K562 (cell line): ENCODE data around the gene CUL9. TPM values are rescaled to one million over a fixed set of nuclear protein-coding genes. Genes with fewer than 3 reads are reported as not detected.
A peak's percentile ranks its signal among the peaks of the same experiment; 100 is the strongest.

Experiments
- ATF2 ChIP-seq: sonication (generic); formaldehyde crosslinking; IDR thresholded peaks from 2 replicates; pipeline ENCODE4 v1.8.1; 2022; ENCODE audit warnings: missing genetic modification reagents
- FOSL1 ChIP-seq: fragments of 200-800 bp; sonication (Bioruptor generic); conservative IDR thresholded peaks from 2 replicates; pipeline ENCODE4 v1.6.1; 2016; ENCODE audit warnings: missing genetic modification characterization, missing compliant biosample characterization
- GATA2 ChIP-seq: sonication (generic); formaldehyde crosslinking; IDR thresholded peaks from 2 replicates; pipeline ENCODE4 v1.4.0; 2020; ENCODE audit warnings: mild to moderate bottlenecking, missing genetic modification reagents
- GTF3C2 ChIP-seq: IDR thresholded peaks from 3 replicates; pipeline ENCODE4 v1.6.1; 2011; ENCODE audit warnings: borderline replicate concordance, mild to moderate bottlenecking, moderate library complexity; ENCODE audit not compliant: insufficient read length; ENCODE audit errors: extremely low read depth
- KLF10 ChIP-seq: fragments of 250-450 bp; sonication (Bioruptor Pico); IDR thresholded peaks from 2 replicates; pipeline ENCODE4 v1.6.1; 2021; ENCODE audit warnings: matching md5 sums
- L3MBTL2 ChIP-seq: fragments of 450-650 bp; IDR thresholded peaks from 2 replicates; pipeline ENCODE4 v1.6.1; 2016; ENCODE audit warnings: mild to moderate bottlenecking, moderate library complexity
- MLX ChIP-seq, 2 experiments: fragments of 450-650 bp in 1 of 2; sonication (generic) in 1 of 2; formaldehyde crosslinking; conservative IDR thresholded peaks; 2 replicates each; pipeline versions ENCODE4 v1.4.0 to v1.8.1; 2020 to 2022; ENCODE audit warnings: mild to moderate bottlenecking in 1 of 2, missing genetic modification reagents in 1 of 2
- NFATC3 ChIP-seq: fragments of 450-650 bp; IDR thresholded peaks from 2 replicates; pipeline ENCODE4 v1.6.1; 2017; ENCODE audit warnings: mild to moderate bottlenecking
- NFE2L1 ChIP-seq: fragments of 450-650 bp; IDR thresholded peaks from 2 replicates; pipeline ENCODE4 v1.6.1; 2016; ENCODE audit warnings: missing genetic modification characterization, low read depth, mild to moderate bottlenecking, missing compliant biosample characterization, moderate library complexity, borderline replicate concordance
- PHB2 ChIP-seq: fragments of 450-650 bp; IDR thresholded peaks from 2 replicates; pipeline ENCODE4 v1.6.1; 2017; ENCODE audit warnings: low read depth
- ZNF263 ChIP-seq: sonication (generic); formaldehyde crosslinking; IDR thresholded peaks from 2 replicates; pipeline ENCODE4 v1.8.0; 2022; ENCODE audit warnings: mild to moderate bottlenecking, missing genetic modification reagents, borderline replicate concordance
- polyA plus RNA-seq, 8 experiments: library from polyadenylated mRNA; depleted of rRNA in 4 of 8; stranded (reverse) in 5 of 8; unstranded in 3 of 8; fragments of >200 nt; fragmentation: Nextera tagmentation in 2 of 8; fragmentation: Illumina TruSeq in 1 of 8; extraction: Ambion mirVana in 2 of 8; extraction: Trizol in 1 of 8; gene quantifications; 2 replicates each; pipeline versions ENCODE4 v1.2.1 to v1.2.3, GENCODE V29; 2011 to 2014; ENCODE audit warnings: inconsistent platforms in 1 of 8, missing spikeins in 1 of 8
- total RNA-seq, 7 experiments: library from RNA; depleted of rRNA in 6 of 7; stranded (reverse); fragments of >200 nt in 6 of 7; fragmentation: Illumina TruSeq in 2 of 7; extraction: Trizol in 2 of 7; gene quantifications; 2 replicates each; pipeline versions ENCODE4 v1.2.1 to v1.2.3, GENCODE V29; 2011 to 2021; ENCODE audit warnings: low replicate concordance in 1 of 7
- TF ChIP-seq, protein P1 (sequence below): sonication (generic); formaldehyde crosslinking; IDR thresholded peaks from 2 replicates; pipeline ENCODE4 v1.9.0; 2022; ENCODE audit warnings: mild to moderate bottlenecking, missing genetic modification reagents

Gene CUL9
- total and polyA plus RNA-seq, 9 of the 15 experiments (the other 6 are each of a cell fraction or from before 2014, with no cell fraction given) = 0.50 to 20.7 (median 6.6) TPM

GRCh38 chr6:43143235-43144128, 38.5 kb upstream of the CUL9 start (continued):
- no peak for TF ChIP-seq FOSL1 (tag)
- no peak for TF ChIP-seq ATF2 (CRISPR knock-in tag)
- TF ChIP-seq GTF3C2 = no peak
- no peak for TF ChIP-seq NFATC3
- no peak; the same call in 1 of the 2 replicates for TF ChIP-seq ZNF263 (CRISPR knock-in tag)
- TF ChIP-seq, protein P1, sequence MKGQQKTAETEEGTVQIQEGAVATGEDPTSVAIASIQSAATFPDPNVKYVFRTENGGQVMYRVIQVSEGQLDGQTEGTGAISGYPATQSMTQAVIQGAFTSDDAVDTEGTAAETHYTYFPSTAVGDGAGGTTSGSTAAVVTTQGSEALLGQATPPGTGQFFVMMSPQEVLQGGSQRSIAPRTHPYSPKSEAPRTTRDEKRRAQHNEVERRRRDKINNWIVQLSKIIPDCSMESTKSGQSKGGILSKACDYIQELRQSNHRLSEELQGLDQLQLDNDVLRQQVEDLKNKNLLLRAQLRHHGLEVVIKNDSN = no peak
- no peak for TF ChIP-seq MLX (CRISPR knock-in tag; conservative IDR thresholded peaks at IDR 0.05)
- TF ChIP-seq NFE2L1 = no peak
- no peak for TF ChIP-seq KLF10 (CRISPR knock-in tag)
- TF ChIP-seq L3MBTL2 = peak; percentile 54
- TF ChIP-seq GATA2 = no peak
- TF ChIP-seq PHB2 = no peak
